ENCODE measurements around the gene LRIF1.
"Not testable (repeated sequence)": the region's sequence is repeated elsewhere in the genome, so short reads cannot be mapped to it uniquely, and the experiment has no call there.

The LRIF1 gene

GRCh38 chr1:110948038-110948810, 15.5 kb downstream of the LRIF1 start:
- DNase-seq (ENCODE audit: low spot score), result no peak

GRCh38 chr1:110945626-110946025, 18.1 kb downstream of the LRIF1 start:
- DNase-seq (ENCODE audit: low spot score), result no peak

DNA sequence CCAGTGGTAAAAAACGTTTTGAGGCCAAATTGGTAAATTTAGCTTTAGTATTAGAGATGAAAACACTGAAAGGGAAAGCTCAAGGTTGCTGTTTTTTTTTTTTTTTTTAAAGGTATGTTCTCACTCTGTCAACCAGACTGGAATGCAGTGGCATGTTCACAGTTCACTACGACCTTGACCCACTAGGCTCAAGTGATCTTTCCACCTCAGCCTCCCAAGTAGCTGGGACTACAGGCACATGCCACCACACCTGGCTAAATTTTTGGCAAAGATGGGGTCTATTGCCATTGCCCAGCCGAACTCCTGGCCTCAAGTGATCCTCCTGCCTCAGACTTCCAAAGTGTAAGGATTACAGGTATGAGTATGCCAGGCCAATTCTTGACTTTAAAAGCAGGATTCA, 18.9 kb downstream of the LRIF1 start:
- no peak for DNase-seq (ENCODE audit: low spot score)

DNA sequence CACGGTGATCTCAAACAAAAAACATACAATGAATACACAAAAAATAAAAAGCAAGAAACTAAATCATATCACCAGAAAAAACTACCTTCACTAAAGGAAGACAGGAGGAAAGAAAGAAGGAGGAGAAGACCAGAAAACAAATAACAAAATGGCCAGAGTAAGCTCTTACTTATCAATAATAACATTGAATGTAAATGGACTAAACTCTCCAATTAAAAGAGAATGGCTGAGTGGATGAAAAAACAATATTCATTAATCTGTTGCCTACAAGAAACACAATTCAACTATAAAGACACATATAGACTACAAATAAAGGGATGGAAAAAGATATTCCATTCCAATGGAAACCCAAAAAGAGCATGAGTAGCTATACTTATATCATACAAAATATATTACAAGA, 27.2 kb downstream of the LRIF1 start:
- no peak for DNase-seq (ENCODE audit: low spot score)

- DNase-seq (ENCODE audit: low spot score), result not testable (repeated sequence)
These were observed 32.6 kb downstream of the LRIF1 start for GRCh38 chr1:110931097-110931496.

DNA sequence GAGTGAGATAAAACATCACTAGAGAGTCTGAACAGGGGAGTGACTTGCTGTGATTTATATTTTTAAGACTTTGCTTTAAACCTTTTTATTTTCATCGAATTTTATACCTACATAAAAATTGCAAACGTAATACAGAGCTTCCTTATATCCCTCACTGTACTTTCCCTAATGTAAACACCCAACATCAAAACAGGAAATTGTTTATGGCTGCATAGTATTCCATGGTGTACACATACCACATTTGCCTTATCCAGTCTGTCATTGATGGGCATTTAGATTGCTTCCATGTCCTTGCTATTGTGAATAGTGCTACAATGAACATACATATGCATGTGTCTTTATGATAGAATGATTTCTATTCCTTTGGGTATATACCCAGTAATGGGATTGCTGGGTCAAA, 34.8 kb downstream of the LRIF1 start:
- no peak for DNase-seq (ENCODE audit: low spot score)

DNA sequence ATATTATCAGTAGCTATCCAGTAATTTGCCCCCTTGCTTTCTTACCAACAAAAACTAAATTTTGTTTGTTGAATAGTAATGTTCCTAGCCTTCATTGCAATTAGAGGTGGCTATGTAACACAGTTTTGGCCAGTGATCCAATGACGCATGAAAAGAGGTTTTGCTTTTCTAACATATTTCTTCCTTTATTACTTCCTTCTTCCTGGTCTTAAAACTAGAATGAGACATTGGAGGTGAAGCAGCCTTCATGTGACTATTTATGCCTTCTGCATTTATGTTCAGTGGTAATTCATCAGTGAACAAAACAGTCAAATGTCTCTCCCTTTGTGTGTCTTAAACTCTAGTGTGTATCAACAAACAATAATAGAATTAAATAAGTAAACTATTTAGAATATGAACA, 35.5 kb downstream of the LRIF1 start:
- DNase-seq (ENCODE audit: low spot score), result no peak

DNA sequence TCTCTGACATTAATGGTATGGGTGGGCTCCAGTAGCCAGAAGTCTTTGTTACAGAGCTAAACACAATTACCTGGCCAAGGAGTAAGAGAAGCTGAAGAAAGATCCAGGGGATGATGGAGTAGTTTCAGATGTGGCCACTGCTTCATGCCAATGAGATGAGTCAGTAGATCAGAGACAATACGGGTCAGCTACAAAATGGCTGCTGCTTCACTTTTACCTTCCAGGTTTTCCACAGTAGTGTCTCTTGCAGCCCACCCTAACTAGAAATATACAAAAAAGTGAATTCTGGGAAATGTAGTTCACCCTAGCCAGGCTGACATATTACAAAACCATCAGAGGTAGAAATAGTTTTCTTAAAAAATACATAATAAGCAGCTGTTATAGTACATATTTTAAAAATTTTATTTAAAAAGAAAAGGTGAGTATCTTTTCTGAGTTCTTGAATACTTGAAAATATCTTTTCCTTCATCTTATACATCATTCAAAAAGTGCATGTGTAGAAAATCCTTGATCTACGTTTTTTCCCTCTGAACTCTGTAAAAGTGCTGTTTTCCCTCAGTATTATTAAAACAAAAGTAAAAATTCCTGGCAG, 36.1 kb downstream of the LRIF1 start:
- DNase-seq (ENCODE audit: low spot score), result no peak

GRCh38 chr1:110921953-110922352, 41.8 kb downstream of the LRIF1 start:
- no peak for DNase-seq (ENCODE audit: low spot score)

- DNase-seq (ENCODE audit: low spot score), result no peak
These were observed 45.7 kb downstream of the LRIF1 start for GRCh38 chr1:110918016-110918415.

DNA sequence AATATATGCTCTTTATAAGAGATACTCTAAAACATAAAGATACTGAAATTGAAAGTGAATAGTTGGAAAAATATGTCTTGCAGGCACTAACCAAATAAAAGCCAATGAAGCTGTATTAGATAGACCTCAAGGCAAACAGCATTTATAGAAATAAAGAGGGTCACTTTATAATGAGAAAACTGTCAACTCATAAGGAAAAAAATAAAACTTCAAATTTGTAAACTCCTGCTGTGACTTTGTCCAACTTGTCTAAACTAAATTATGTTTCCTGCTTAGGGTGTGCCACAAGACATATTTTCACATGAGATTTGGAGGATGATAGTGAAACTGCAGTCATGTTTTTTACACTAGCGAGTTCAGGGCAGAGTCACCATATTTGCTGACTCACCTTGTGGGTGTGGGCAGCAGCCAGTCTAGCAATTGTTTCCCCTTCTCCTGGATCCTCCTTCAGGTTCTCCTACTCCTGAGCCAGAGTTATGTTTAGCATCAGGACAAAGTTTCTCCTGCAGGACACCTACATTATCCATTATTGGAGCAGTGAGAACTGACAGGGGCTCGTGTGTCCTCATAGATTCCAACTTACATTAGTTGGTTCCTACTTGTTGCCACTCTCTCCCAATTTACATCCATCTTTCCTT, 46.9 kb downstream of the LRIF1 start:
- DNase-seq (ENCODE audit: low spot score), result peak; percentile 79

- DNase-seq (ENCODE audit: low spot score), result no peak
These were observed 47.5 kb downstream of the LRIF1 start for GRCh38 chr1:110916274-110916668.

- no peak for DNase-seq (ENCODE audit: low spot score)
These were observed 47.9 kb downstream of the LRIF1 start for GRCh38 chr1:110915804-110916203.

DNA sequence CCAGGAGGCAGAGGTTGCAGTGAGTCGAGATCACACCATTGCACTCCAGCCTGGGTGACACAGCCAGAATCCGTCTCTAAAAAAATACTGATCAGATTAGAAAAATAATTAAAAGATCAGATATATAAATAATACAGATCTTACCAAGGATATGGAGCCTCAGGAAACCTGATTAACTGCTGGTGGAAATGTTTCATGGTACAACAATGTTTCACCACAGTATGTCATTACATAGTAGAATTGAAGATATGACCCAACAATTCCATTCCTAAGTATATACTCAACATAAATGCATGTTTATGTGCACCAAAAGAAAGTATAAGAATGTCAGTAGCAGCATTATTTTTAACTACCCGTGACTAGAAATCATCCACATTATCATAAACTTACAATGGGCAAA, 49.0 kb downstream of the LRIF1 start:
- no peak for DNase-seq (ENCODE audit: low spot score)

DNA sequence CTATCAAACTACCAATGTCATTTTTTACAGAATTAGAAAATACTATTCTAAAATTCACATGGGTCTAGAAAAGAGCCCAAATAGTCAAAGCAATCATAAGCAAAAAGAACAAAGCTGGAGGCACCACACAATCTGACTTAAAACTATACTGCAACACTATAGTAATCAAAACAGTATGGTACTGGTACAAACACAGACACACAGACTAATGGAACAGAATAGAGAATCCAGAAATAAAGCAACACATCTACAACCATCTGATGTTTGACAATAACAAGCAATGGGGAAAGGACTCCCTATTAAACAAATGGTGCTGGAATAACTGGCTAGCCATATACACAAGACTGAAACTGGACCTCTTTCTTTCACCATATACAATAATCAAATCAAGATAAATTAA, 50.9 kb downstream of the LRIF1 start:
- no peak for DNase-seq (ENCODE audit: low spot score)

DNA sequence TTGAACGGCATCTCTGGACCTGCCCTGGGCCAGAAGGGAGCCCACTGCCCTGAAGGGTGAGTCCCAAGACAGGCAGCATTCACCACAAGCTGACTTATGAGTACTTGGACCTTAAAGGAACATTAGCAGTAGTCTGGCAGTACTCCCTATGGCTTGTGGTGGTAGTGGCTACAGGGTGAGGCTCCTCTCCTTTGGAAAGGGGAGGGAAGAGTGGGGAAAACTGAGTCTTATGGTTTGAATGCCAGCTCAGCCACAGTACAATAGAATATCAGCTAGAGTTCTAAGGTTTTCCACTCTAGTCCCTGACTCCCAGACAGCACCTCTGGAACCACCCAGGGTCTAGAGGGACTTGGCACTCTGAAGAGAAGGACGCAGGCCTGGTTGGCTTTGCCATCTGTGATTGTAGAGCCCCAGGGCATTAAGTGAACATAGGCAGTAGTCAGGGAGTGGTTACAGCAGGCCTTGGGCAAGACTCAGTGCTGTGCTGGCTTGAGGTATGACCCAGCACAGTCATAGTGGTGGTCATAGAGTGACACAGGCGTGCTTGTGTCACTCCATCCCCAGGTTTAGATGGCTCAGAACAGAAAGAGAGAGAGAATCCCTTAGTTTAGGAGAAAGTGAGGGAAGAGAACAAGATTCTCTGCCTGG, 59.7 kb downstream of the LRIF1 start:
- DNase-seq (ENCODE audit: low spot score), result no peak

DNA sequence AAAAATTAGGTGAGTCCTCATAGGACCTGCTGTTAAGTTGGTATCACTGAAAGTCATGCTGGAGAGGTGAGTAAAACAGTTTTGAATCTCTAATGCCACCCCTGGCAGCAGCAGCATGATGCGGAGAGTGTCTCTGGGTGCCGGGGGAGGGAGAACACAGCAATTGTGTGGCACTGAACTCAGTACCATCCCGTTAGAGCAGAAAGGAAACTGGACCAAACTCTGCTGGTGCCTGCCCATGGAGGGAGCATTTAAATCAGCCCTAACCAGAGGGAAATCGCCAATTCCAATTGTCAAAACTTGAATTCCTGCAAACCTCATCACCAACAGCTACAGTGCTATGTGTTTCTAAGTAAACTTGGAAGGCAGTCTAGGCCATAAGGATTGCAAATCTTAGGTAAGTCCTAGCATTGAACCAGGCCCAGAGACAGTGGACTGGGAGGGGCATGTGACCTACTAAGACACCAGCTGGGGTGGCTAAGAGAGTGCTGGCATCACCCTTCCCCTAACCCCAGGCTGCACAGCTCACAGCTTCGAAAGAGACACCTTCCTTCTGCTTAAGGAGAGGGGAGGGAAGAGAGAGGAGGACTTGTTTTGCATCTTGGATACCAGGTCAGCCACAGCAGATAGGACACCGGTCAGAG, 60.8 kb downstream of the LRIF1 start:
- DNase-seq (ENCODE audit: low spot score), result no peak

DNA sequence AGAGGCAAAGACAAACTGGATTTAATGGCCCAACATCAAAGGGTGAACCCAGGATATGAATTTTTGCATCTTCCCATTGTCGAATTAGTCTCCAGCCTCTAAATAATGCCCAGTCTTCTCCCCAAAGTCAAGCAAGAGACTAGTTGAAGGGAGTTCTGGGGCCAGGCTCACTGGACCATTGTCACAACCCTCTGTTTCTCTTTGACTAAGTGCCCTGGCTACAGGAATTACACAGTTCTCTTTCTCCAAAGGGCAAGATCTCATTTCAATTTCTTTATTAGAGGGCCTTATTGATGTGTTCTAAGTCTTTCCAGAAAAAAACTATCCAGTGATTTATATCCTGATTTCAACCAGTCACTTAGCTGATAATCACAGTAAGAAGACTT, 64.3 kb downstream of the LRIF1 start:
- DNase-seq (ENCODE audit: low spot score), result no peak

GRCh38 chr1:110898734-110899457, 64.8 kb downstream of the LRIF1 start:
- DNase-seq (ENCODE audit: low spot score), result no peak

- DNase-seq (ENCODE audit: low spot score), result no peak
These were observed 66.0 kb downstream of the LRIF1 start for GRCh38 chr1:110897681-110898080.

All from hematopoietic multipotent progenitor cell treated with erythropoietin and hydrocortisone succinate and interleukin-3 and kit ligand, for 15 days (in vitro differentiated cells).